HG03039 (cell line): ENCODE data around the gene TPSB2.

Experiments used
- ATAC-seq: cut with Tn5 transposase; IDR thresholded peaks from one replicate; pipeline ENCODE4 v1.9.1; 2021; ENCODE audit warnings: mild to moderate bottlenecking, moderate library complexity; ENCODE audit not compliant: unreplicated experiment

Gene TPSB2

DNA sequence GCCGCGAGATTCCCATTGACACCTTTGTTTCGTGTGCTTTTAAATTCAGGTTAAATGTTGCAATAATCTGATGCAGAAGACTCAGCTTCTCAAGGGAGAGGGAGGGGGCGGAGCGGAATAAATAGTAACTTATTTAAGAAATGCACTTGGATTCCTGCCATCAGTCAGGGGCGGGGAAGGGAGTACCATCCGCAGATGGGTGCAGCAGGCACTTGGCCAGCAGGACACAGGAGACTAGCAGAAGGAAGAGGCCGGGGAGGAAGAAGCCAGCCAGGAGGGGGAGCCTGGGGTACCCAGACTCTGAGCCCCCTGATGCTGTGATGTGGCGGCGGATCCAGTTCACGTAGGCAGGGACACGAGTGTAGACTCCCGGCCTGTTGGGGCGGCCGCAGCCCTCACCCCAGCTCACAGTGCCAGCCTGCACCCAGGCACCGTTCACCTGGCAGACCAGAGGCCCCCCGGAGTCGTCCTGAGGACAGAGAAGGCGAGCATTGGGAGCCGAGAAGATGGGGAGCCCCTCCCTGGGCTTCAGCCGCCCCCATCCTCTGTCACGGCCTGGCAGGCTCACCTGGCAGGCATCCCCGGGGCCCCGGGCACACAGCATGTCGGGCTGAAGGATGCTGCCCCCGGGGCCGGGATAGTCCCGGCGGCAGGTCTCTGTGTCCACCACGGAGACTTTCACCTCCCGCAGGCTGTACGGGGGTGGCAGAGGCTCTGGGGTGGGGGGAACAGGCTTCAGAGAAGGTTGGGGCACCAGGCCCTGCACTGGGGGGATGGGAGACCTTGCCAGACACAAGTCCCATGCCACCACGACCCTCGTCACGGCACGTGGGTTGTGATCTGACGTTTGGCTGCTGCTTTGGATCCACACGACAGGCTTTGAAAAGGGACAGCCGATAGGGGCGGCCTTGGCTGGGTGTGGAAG is 8.1 kb downstream of the TPSB2 start:
- no peak for ATAC-seq

DNA sequence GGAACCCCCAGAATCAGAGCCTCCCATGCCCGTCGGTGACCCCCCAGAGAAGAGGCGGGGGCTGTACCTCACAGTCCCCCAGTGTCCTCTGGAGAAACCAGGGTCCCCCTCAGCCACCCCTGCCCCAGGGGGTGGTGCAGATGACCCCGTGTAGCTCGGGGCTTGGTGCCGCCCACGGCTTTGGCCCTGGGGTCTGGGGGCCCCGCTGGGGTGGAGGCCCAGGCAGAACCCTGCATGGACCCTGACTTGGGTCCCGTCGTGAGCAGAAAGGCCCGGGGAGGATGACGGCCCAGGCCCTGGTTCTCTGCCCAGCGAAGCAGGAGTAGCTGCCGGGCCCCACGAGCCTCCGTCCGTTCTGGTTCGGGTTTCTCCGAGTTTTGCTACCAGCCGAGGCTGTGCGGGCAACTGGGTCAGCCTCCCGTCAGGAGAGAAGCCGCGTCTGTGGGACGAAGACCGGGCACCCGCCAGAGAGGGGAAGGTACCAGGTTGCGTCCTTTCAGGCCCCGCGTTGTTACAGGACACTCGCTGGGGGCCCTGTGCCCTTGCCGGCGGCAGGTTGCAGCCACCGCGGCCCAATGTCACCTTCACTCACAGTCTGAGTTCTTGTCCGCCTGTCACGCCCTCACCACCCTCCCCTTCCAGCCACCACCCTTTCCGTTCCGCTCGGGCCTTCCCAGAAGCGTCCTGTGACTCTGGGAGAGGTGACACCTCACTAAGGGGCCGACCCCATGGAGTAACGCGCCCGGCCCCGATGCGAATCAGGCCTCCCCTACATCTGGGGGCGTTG is 8.9 kb downstream of the TPSB2 start:
- no peak for ATAC-seq

DNA sequence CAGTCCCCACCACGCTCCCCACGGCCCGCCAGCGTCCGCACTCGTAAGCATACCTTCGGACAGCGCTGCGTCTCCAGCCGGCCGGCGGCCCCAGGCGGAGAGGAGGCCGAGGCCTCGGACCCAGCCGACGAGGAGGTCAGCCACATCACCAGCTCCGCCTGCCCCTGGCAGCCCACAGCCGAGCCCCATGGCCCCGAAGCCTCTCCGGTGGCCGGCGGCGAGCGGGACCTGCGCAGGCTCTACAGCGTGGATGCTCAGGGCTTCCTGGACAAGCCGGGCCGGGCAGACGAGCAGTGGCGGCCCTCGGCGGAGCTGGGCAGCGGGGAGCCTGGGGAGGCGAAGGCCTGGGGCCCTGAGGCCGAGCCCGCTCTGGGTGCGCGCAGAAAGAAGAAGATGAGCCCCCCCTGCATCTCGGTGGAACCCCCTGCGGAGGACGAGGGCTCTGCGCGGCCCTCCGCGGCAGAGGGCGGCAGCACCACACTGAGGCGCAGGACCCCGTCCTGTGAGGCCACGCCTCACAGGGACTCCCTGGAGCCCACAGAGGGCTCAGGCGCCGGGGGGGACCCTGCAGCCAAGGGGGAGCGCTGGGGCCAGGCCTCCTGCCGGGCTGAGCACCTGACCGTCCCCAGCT is 9.8 kb downstream of the TPSB2 start:
- ATAC-seq, result no peak

DNA sequence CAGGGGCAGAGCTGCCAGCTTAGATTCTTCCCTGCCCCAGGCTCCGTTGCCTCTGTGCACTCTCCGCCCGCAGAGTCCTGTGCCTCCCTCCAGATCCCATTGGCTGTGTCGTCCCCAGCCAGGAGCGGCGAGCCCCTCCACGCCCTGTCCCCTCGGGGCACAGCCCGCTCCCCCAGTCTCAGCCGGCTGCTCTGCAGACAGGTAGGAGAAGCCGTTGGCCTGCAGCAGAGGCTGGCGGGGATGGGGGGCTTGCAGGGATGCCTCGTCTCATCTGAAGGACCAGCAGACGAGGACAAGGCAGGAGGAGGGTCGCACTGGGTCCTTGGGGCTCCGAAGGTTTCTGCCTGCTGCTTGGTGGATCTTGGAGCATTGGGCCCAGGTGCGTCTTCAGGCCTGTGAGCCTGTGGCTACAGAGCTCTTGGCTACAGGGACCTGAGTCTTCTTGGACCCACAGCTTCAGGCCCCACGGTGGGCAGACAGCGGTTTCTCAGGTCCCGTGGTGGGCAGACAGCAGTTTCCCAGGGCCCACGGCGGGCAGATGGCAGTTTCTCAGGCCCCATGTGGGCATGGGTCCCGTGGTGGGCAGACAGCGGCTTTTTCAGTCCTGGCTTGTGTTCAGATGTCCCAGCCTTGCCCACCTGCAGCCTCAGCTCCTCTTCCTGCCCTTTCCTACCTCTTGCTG is 10.9 kb downstream of the TPSB2 start:
- ATAC-seq, result no peak

DNA sequence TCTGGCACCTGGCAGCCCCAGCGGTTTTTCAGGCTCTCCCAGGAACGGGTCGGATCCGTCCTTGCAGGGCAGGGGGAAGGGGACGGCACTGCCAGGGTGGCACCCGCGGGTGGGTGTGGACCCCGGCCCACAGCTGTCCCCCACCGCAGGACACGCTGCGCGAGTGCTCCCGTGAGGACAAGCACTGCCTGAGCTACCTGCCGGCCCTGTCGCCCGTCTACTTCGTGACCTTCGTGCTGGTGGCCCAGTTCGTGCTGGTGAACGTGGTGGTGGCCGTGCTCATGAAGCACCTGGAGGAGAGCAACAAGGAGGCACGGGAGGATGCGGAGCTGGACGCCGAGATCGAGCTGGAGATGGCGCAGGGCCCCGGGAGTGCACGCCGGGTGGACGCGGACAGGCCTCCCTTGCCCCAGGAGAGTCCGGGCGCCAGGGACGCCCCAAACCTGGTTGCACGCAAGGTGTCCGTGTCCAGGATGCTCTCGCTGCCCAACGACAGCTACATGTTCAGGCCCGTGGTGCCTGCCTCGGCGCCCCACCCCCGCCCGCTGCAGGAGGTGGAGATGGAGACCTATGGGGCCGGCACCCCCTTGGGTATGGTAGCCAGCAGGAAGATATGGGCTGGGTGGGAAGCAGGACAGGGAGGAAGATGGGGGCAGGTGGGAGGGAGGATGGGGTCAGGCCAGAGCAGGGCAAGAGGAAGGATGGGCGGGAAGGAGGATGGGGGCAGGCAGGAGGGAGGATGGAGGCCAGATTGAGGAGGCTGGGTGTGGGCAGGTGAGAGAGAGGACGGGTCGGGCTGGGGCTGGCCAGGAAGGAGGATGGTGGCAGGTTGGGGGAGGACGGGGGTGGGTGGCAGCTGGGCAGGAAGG is 11.7 kb downstream of the TPSB2 start:
- no peak for ATAC-seq

DNA sequence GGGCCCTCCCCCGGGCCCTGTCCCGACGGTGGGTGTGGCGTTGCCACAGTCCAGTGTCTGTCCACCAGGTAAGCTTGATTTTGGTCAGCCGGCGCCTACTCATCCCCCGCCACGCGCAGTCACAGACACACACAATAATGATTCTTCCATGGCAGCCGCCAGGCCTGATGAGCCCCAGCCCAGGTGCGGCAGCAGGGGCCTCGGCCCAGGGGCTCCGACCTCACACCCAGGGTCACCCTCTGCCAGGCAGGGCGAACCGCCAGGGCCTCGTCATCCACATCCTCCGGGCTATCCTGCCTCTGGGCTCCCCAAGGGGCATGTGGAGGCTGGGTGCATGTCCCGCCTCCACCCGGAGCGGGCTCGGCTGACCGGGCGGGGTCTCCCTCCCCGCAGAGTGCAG is 12.5 kb downstream of the TPSB2 start:
- ATAC-seq, result no peak

DNA sequence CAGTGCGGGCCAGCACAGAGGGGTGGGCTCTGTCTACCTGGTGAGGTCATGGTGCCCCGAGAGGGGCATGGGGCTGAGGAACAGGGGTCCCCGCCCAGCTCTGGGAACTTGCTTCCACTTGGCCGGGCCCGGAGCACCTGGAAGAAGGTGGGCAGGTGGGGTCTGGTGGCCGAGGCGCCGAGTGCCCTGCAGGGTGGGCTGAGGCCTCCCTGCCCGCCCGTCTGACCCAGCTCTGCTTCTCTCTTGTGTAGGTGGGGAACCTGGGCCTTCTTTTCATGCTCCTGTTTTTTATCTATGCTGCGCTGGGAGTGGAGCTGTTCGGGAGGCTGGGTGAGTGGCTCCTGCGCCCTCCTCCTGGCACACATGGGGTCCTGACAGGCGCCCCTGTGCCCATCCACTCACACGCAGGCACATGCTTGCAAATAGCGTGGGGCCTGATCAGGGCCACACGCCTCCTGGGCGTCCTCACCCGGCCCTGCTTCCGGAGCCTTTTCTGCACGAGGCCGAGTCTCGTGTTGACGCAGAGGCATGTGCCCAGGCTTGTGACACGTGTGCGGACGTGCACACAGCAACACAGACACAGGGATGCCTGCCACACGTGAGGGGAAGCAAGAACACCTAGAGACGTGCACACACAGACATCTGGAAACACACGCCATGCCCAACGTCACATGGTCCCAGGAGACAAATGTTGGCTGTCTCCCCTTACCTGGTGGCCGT is 13.1 kb downstream of the TPSB2 start:
- ATAC-seq, result no peak

DNA sequence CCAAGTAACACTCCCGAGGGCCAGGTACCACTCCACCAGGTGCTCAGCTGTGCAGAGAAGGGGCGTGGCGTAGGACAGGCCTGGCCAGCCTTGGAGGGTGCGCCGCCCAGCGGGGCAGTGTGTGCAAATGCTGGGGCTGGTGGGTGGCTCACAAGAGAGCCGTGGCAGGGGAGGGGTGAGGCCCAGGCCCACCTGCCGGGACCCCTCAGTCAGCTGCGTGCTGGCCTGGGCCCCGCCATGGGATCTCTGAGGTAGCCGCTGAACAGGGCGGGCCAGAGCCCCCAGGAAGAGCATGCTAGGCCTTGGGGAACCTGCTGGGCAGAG is 13.7 kb downstream of the TPSB2 start:
- no peak for ATAC-seq

DNA sequence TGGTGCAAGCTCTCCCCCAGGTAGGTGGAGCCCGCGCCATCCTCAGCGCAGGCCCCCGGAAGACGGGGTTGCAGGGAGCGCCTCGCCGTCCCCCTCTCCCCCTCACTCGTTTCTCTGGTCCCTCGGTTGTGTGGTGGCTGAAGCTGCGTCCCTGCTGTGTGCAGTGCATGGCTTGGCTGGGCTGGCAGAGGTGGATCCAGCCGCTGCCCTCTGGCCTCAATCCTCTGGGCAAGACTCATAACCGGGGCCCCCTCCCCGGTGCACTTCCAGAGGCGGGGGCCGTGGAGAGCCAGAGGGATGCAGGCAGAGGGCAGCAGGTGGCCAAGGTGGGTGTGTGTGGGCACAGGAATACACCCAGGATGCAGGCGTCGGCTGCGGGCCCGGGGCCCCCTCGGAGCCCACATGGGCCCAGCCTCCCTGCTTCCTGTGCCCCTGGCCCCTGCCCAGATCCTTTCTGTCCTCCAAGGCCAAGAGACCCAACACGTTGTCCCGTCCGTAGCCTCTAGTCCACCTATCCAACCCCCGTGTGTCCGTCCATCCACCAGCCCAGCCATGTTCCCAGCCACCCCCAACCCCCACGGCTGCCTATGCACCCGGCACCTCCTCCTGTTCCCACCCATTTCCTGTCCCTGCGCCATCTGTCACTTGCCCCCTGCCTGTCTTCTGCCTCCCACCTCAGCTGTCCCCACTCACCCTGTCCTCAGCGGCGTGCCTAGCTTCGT is 14.2 kb downstream of the TPSB2 start:
- no peak for ATAC-seq

DNA sequence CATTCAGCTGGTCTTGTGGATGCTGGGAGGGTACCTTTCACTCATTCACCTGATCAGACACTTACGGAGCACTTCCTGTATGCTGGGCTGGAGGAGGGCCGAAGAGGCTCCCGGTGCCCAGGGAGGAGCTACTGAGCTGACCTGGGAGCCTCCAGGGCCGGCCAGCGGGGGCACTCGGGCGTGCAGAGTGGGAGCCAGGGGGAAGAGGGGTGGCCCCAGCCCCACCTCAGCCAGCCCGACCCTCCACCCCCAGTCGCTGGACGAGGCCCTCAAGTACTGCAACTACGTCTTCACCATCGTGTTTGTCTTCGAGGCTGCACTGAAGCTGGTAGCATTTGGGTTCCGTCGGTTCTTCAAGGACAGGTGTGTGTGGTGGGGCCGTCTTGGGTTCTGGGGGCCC is 15.3 kb downstream of the TPSB2 start:
- no peak for ATAC-seq

DNA sequence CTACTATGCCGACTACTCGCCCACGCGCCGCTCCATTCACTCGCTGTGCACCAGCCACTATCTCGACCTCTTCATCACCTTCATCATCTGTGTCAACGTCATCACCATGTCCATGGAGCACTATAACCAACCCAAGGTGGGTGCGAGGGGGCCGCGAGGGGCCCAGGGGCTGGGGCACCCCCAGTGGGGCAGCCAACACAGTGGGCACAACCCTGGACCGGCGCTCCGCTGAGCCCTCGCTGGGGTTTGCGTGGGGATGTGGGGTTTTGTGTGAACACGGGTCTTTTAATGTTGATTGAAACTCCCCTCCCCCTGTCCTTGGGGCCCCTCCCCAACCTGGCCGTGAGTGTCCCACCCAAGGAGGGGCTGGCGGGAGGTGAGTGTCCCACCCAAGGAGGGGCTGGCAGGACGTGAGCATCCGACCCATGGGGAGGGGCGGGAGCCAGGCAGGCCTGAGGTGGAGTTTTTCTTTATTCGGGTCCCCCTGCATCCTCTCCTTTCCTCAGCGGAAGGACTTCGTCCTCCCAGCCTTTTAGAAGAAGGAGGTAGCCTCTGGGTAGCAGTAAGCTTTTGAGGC is 16.1 kb downstream of the TPSB2 start:
- no peak for ATAC-seq

DNA sequence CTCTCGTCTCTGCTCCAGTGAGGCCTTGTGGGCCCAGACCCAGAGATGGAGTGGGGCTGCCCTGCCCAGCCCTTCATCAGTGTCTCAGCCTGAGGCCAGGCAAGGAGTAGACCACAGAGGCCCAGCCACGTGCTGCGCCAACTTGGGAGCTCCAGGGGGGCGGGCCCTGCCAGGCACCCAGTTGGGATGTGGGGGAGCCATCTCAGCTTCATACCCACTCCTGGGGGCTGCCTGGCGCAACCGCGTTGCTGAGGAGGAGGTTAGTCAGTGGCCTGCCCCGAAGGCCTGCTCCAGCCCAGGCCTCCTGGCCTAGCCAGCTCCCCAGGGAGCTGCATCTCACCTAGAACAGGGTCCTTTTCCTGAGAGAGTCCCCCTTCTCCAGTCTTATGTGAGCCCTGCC is 16.8 kb downstream of the TPSB2 start:
- ATAC-seq, result no peak

DNA sequence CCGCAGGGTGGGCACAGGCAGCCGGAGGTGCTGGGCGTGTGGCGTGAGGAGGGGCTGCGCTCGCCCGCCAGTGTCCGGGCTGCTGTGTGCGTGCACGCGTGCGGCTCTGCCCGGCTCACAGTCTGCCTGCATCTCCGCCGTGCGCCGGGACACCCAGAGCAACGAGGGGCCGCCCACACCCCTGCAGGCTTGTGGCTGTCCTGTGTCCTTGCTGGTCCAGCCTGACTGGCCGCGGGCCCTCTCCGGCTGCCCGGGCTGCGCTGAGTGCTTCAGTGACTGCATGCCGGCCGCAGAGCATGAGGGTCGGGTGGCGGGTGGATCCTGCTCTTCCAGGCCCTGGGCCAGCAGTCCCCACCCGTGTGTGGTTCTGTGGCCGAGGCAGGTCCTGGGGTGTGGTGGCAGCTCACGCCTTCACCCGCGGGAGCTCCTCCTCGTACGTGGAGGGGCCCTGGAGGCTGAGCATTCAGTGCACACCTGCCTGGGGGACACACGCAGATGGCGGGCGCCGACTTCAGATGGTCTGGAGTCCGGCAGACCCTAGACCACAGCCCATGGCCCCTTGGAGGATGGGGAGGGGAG is 17.3 kb downstream of the TPSB2 start:
- ATAC-seq, result no peak

DNA sequence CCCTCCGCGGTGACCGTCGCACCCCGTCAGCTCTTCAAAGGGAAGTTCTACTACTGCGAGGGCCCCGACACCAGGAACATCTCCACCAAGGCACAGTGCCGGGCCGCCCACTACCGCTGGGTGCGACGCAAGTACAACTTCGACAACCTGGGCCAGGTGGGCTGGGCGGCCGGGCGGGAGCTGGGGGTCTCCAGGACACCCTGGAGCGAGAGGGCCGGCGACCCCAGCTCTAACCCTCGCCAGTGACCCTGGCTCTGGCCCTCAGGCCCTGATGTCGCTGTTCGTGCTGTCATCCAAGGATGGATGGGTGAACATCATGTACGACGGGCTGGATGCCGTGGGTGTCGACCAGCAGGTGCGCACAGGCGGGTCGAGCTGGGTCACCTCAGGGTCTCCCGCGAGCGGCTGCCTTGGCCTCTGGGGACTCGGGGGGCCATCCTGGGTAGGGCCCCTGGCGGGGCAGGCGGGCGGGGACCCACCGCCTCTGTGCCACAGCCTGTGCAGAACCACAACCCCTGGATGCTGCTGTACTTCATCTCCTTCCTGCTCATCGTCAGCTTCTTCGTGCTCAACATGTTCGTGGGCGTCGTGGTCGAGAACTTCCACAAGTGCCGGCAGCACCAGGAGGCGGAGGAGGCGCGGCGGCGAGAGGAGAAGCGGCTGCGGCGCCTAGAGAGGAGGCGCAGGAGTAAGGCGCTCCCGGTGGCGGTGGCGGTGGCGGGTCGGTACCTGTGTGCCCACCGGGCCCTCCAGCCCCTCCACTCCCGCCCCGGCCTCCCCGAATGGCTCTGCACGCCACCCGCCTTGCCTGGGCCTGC is 18.3 kb downstream of the TPSB2 start:
- no peak for ATAC-seq

DNA sequence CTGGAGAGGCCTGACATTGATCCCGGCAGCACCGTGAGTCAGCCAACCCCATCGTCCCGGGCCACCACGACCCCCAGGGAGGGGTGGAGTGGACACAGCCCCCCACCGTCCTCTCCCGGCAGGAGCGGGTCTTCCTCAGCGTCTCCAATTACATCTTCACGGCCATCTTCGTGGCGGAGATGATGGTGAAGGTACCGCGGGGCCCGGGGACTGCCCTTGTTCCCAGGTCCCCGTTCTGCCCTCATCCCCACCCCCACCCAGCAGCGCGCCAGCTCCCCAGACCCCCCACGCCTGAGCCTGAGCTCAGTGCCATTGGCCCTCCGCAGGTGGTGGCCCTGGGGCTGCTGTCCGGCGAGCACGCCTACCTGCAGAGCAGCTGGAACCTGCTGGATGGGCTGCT is 19.5 kb downstream of the TPSB2 start:
- no peak for ATAC-seq

DNA sequence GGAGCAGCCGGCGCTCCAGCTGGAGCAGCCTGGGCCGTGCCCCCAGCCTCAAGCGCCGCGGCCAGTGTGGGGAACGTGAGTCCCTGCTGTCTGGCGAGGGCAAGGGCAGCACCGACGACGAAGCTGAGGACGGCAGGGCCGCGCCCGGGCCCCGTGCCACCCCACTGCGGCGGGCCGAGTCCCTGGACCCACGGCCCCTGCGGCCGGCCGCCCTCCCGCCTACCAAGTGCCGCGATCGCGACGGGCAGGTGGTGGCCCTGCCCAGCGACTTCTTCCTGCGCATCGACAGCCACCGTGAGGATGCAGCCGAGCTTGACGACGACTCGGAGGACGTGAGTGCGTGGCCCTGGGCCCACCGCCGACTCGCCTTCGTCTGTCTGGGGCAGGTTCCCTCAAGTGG is 20.9 kb downstream of the TPSB2 start:
- ATAC-seq, result no peak

DNA sequence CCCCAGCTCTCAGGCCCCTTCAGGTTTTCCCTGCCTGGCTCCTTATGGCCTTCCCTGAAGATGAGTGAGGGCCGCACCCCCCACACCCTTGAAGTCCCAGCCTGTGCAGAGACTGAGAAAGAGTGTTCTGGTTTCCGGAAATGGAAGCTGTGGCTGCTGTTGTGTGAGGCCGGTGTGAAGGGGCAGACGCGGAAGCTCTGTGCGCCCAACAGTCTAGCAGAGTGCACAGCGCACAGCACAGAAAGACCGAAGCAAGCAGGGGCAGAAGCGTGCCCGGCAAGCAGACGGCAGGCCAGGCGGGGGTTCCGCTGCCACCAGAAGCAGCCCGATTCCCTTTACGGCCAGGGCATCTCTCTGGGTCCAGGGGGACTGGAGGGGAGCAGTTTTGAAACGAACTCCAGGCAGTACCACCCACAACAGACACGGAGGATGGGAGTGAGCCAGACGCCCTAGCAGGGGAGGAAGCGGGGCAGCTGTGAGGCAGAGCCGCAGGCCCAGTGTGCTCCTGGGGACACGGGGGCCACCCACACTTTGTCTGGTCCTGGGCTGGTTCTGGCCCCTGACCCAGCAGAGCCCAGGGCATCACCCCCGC is 21.6 kb downstream of the TPSB2 start:
- no peak for ATAC-seq
